Left ventricle myocardium inferior (tissue), 1 donor: Measurements from ENCODE around the gene TMEM238L. TPM values are rescaled to one million over a fixed set of nuclear protein-coding genes. Genes with fewer than 3 reads are reported as not detected.

ENCODE experiments used
- DNase-seq: peaks from one replicate; pipeline ENCODE4 v3.0.0-alpha.2; 2020
- H3K27ac ChIP-seq: fragments of 200-600 bp; replicated peaks from 2 replicates; pipeline ENCODE4 v1.8.0; 2021
- H3K27me3 ChIP-seq: fragments of 200-600 bp; 2 replicates; pipeline ENCODE4 v1.8.0; 2021; ENCODE audit warnings: low read depth
- H3K36me3 ChIP-seq: fragments of 200-600 bp; 2 replicates; pipeline ENCODE4 v1.8.0; 2021
- H3K4me1 ChIP-seq: fragments of 200-600 bp; 2 replicates; pipeline ENCODE4 v1.8.0; 2021
- H3K4me3 ChIP-seq: fragments of 200-600 bp; 2 replicates; pipeline ENCODE4 v1.8.0; 2021; ENCODE audit warnings: mild to moderate bottlenecking, moderate library complexity
- H3K9me3 ChIP-seq: fragments of 200-600 bp; replicated peaks from 2 replicates; pipeline ENCODE4 v1.8.0; 2021
- intact Hi-C: fragments of 100-400 bp; cut with micrococcal nuclease; formaldehyde crosslinking; loops from one replicate; pipeline ENCODE4 v1.11.0; 2022
- total RNA-seq: library from RNA; stranded (reverse); fragmentation: NEBNext Ultra II Directional; extraction: Animal tissue kit (Norgen Biotek cat#: 25700); gene quantifications from one replicate; pipeline ENCODE4 v1.2.1, GENCODE V29; 2021
- TF ChIP-seq, protein P1 (sequence below): fragments of 200-600 bp; IDR thresholded peaks from 2 replicates; pipeline ENCODE4 v1.8.0; 2021; ENCODE audit warnings: antibody characterized with exemption, mild to moderate bottlenecking, borderline replicate concordance
- donor health status: DM: no; HTN: yes; CAD: no; lungs with severe emphysema.

TMEM238L gene
- total RNA-seq, 1 donor from 2014 or later, result not detected

DNA sequence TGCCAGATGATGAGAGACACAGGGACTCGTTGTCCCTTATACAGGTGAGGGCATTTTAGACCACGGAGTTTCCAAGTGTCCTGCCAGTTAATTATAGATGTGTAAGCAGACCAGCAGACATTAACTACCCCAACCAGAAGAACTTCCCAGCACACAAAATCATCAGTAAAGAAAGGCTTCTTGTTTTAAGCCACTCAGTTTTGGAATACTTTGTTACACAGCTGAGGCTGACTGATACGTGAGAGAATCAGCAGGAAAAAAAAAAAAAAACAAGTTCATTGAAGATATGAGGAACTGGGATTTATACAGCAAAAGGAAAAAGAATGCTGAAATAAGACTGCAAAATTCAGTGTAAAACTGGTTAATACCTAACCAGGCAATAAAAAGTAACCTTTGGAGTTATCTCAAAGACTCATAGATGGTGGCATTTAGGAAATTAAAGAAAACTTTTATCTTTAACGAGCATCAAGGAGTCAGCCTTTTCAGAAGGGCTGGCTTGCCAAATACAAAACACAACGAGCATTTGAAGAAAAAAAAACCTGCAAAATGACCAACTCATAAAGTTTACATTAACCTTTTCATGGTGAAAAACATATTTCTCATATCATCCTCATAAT, 28.1 kb downstream of the TMEM238L start:
- no peaks in the 10 kb centered on the region for H3K4me1 ChIP-seq
- intact Hi-C loops, result no loop called here
- no peaks in the 10 kb centered on the region for H3K27me3 ChIP-seq
- TF ChIP-seq, protein P1, sequence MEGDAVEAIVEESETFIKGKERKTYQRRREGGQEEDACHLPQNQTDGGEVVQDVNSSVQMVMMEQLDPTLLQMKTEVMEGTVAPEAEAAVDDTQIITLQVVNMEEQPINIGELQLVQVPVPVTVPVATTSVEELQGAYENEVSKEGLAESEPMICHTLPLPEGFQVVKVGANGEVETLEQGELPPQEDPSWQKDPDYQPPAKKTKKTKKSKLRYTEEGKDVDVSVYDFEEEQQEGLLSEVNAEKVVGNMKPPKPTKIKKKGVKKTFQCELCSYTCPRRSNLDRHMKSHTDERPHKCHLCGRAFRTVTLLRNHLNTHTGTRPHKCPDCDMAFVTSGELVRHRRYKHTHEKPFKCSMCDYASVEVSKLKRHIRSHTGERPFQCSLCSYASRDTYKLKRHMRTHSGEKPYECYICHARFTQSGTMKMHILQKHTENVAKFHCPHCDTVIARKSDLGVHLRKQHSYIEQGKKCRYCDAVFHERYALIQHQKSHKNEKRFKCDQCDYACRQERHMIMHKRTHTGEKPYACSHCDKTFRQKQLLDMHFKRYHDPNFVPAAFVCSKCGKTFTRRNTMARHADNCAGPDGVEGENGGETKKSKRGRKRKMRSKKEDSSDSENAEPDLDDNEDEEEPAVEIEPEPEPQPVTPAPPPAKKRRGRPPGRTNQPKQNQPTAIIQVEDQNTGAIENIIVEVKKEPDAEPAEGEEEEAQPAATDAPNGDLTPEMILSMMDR, result no peak
- no peaks in the 10 kb centered on the region for H3K36me3 ChIP-seq
- DNase-seq, result no peak
- peaks cover 29% of the 10 kb centered on the region for H3K9me3 ChIP-seq
- no peak overlapping the region for H3K4me3 ChIP-seq
- no peak overlapping the region for H3K27ac ChIP-seq

DNA sequence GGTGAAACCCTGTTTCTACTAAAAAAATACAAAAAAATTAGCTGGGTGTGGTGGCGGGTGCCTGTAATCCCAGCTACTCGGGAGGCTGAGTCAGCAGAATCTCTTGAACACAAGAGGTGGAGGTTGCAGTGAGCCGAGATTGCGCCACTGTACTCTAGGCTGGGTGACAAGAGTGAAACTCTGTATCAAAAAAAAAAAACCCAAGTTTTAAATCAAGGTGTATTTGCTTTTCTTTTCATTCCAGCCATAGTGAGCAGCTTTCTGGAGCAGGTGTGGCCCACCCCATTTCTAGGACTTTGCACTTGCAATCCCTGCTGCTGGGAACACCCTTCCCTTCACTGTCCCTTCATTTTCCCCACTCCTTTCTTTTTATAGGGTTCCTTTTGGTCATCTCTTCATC, 28.8 kb downstream of the TMEM238L start:
- intact Hi-C loops, result no loop called here
- no peak for DNase-seq

DNA sequence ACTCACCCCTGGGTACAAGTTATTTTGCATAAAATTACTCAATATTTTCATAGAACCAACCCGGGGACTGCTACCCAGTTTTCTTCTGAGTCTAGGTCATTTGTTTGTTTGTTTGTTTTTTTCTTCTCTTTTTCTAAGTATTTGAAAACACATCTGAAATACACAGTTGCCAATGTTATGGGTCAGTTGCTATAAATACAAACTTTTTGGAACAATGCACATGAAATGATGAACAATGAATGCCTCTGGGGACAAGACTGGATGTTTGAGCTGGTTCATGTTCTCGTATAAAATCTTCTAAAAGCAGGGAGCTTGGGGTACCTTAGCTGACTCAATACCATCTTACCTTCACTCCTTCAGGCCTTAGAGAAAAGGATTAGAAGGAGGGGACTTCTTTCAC, 30.5 kb downstream of the TMEM238L start:
- Histone ChIP-seq H3K36me3 (no peaks in the 10 kb centered on the region), H3K4me1 (no peaks in the 10 kb centered on the region), H3K4me3 (no peak overlapping the region), H3K27me3 (no peaks in the 10 kb centered on the region), H3K27ac (no peak overlapping the region), H3K9me3 (peaks cover 24% of the 10 kb centered on the region)
- intact Hi-C loops, result no loop called here
- no peak for DNase-seq
- TF ChIP-seq, protein P1, result no peak

More for the DNA sequence above, 28.8 kb downstream of the TMEM238L start:
- Histone ChIP-seq H3K27me3 (no peaks in the 10 kb centered on the region), H3K36me3 (no peaks in the 10 kb centered on the region), H3K27ac (no peak overlapping the region), H3K4me3 (no peak overlapping the region), H3K9me3 (peaks cover 22% of the 10 kb centered on the region), H3K4me1 (no peaks in the 10 kb centered on the region)
- TF ChIP-seq, protein P1, result no peak

DNA sequence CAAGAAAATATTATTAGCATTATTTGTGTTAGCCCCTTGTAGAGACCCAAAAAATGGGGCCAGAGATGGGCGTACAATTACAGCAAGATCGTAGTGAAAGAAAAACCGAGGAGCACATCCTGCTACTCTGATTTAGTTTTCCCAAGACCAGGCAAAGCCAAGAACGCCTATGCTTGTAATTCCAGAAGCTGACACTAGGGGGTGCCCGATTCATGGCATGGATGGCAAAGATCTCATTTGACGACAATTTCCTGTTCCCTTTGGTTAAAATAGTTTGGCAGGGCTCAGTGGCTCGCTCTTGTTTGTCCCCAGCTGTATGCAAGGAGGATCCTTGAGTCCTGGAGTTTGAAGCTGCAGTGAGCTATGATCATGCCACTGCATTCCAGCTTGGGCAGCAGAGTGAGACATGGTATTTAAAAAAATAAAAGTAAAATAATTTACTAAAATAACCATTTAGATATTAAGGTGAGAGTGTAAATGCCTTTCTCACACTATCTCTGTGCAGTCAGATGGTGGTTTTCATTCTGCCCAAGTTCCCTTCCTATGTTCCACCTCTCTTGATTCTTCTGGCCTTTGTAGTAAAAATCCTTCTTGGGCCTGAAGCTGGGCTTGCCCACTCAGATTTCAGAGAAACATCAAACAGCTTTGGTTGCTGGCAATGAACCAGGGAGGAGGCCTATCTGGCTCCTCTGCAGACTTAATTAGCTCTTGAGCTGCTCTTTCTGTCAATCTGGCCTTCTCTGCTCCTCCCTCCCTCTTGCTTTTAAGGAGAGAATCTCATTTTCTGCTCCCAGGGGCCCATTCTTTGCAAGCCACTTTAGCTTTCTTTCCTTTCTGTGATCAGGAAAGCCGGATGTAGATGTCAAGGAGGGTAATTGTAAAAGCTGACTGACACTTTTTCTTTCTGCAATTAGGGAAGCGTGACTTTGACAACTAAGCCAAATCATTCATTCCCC, 31.2 kb downstream of the TMEM238L start:
- no peak overlapping the region for H3K27ac ChIP-seq
- peaks cover 25% of the 10 kb centered on the region for H3K9me3 ChIP-seq
- intact Hi-C loops, result no loop called here
- TF ChIP-seq, protein P1, result peak; percentile 59
- no peak overlapping the region for H3K4me3 ChIP-seq
- H3K4me1 ChIP-seq, result no peaks in the 10 kb centered on the region
- DNase-seq, result no peak
- H3K27me3 ChIP-seq, result no peaks in the 10 kb centered on the region
- H3K36me3 ChIP-seq, result no peaks in the 10 kb centered on the region

DNA sequence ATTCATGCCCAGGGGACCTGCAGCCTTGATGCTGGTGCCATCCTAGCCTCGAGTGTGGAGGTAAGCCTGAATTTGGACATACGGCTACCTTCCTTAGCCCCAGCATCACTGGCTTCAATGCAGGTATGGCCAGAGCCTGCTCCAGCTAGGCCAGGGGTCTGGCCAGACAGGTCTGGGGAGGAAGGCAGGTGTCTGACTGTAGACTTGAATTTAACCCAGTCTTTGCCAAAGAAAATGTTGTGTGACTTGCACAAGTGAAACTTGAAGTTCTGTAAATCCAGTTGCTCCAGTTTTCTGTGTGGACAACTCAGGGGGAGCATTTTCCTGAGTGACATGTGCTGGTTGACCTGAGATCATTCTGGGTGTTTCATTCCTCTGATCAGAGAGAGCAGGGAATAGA, 32.8 kb downstream of the TMEM238L start:
- intact Hi-C loops, result no loop called here

More for the DNA sequence above, 32.8 kb downstream of the TMEM238L start:
- TF ChIP-seq, protein P1, result no peak
- H3K27ac ChIP-seq, result no peak overlapping the region
- no peaks in the 10 kb centered on the region for H3K36me3 ChIP-seq
- H3K4me1 ChIP-seq, result no peaks in the 10 kb centered on the region
- H3K27me3 ChIP-seq, result no peaks in the 10 kb centered on the region
- H3K4me3 ChIP-seq, result no peak overlapping the region
- DNase-seq, result no peak
- H3K9me3 ChIP-seq, result peaks cover 28% of the 10 kb centered on the region
